Measurements from ENCODE around the gene NECTIN1.

DNA sequence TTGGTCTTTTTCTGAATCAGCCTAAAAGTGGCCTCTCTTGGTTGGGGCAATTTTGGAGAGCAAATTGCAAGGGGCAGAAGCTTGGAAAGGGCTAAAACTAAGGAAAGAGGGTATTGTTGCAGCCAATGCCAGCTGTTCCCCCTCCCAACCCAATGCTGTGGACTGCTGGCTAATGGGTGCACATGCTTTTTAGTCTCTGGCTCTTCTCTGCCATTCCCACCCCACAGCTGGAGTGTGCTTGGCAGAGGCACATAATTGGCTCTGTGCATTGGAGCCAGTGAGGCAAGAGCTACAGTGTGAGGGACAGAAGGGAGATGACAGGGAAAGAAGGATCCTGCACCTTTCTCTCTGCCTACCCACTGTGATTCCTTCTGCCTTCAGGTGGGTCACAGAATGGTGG lies 140.0 kb downstream of the NECTIN1 start:
- no peak for TF ChIP-seq EZH2 (IDR thresholded peaks at IDR 0.05; ENCODE audit: insufficient read depth, poor library complexity, severe bottlenecking)
- TF ChIP-seq EZH2phosphoT487 (IDR thresholded peaks at IDR 0.05; ENCODE audit: insufficient read depth, low read depth) = no peak
